Transverse colon (tissue), 4 donors: ENCODE results near the gene JUND.

Source experiments
- EP300 ChIP-seq: sonication (generic); formaldehyde crosslinking; IDR thresholded peaks from one replicate; pipeline ENCODE4 v1.6.1; 2017; ENCODE audit warnings: antibody characterized with exemption, low read depth
- POLR2A ChIP-seq: fragments of 450-650 bp; IDR thresholded peaks from one replicate; pipeline ENCODE4 v1.6.1; 2016; ENCODE audit warnings: antibody characterized with exemption, mild to moderate bottlenecking, moderate library complexity
- POLR2AphosphoS5 ChIP-seq, 3 donors: sonication (generic); formaldehyde crosslinking; IDR thresholded peaks; one replicate each; pipeline ENCODE4 v1.6.1; 2016; ENCODE audit warnings: antibody characterized with exemption in 3 of 3
- TF ChIP-seq, protein P1 (sequence below), 5 experiments: fragments of 200-600 bp in 3 of 5; fragments of 450-650 bp in 2 of 5; sonication (generic) in 3 of 5; IDR thresholded peaks; 1 replicate in 2 of 5; 2 replicates in 3 of 5; pipeline ENCODE4 v1.5.1; 2016 to 2017; ENCODE audit warnings: antibody characterized with exemption in 5 of 5, inconsistent platforms in 3 of 5, mild to moderate bottlenecking in 2 of 5, moderate library complexity in 1 of 5

DNA sequence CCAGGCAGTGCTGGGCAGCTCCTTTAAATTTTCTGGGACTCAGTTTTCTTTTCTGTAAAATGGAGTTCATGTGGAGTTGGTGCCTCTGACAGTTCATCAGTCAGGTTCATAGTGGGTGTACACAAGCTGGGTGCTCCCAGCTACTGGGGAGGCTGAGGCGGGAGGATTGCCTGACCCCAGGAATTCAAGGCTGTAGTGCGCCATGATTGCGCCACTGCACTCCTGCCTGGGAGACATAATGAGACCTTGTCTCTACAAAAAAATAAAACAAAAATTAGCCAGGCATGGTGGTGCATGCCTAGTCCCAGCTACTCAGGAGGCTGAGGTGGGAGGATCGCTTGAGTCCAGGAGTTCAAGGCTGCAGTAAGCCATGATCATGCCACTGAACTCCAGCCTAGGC is 28.3 kb downstream of the JUND start:
- TF ChIP-seq, protein P1, sequence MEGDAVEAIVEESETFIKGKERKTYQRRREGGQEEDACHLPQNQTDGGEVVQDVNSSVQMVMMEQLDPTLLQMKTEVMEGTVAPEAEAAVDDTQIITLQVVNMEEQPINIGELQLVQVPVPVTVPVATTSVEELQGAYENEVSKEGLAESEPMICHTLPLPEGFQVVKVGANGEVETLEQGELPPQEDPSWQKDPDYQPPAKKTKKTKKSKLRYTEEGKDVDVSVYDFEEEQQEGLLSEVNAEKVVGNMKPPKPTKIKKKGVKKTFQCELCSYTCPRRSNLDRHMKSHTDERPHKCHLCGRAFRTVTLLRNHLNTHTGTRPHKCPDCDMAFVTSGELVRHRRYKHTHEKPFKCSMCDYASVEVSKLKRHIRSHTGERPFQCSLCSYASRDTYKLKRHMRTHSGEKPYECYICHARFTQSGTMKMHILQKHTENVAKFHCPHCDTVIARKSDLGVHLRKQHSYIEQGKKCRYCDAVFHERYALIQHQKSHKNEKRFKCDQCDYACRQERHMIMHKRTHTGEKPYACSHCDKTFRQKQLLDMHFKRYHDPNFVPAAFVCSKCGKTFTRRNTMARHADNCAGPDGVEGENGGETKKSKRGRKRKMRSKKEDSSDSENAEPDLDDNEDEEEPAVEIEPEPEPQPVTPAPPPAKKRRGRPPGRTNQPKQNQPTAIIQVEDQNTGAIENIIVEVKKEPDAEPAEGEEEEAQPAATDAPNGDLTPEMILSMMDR (IDR thresholded peaks at IDR 0.05): no peak
- TF ChIP-seq POLR2A (no peak), EP300 (no peak), POLR2AphosphoS5 (IDR thresholded peaks at IDR 0.05) (no peak)
